GM19043 (cell line): ENCODE measurements around the gene HLF.
"Not testable (repeated sequence)": the region's sequence is repeated elsewhere in the genome, so short reads cannot be mapped to it uniquely, and the experiment has no call there.

Experiments used
- ATAC-seq: cut with Tn5 transposase; IDR thresholded peaks from one replicate; pipeline ENCODE4 v1.9.1; 2021; ENCODE audit warnings: low read depth; ENCODE audit not compliant: unreplicated experiment

HLF gene

DNA sequence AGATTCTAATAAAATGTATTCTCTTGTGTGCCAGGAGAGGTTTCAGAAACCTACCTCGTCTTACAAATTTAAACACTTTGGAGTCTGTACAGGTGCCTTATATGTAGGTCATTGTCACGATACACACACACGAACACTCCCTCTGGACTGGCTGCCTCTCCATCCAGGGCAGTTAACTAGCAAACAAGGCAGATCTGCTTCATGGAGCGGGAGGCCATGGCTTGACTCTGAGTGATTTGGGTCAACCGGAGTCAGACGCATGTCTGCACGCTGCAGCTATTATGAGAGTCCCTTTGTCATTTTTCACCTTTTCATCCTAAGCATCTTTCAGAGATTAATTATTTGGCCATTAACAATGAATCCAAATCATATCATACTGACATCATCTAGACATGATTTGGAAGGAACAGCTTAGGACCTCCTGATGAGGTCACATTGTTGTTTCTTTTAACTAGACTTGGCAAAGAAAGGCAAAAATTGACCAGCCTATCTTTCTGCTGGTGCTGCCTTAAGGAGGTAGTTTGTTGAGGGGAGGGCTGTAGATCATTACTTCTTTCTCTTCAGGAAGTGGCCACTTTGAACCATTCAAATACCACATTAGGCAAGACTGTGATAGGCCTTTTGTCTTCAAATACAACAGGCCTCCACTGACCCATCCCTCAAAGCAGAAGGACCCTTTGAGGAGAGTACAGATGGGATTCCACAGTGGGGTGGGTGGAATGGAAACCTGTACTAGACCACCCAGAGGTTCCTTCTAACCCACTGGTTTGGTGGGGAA lies 58.9 kb downstream of the HLF start:
- no peak for ATAC-seq

GRCh38 chr17:55324296-55324978 lies 59.7 kb downstream of the HLF start:
- ATAC-seq: no peak

DNA sequence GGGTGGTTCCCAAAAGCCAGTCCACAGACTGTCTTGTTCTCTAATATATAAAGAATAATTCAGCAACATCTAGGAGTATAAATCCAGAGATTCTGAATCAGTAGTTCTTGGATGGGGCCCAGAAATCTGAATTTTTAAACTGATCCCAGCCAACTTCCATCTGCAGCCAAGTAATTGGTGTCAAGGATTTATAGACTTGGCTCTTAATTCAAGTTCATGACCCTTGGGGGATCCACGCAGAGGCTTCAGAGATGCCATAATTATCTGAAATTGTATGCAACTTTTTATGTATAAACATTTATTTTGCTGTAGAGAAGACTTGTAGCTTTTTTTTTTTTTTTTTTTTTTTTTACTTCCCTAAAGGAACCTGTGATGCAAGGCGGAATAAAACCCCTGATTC lies 60.6 kb downstream of the HLF start:
- ATAC-seq: no peak

DNA sequence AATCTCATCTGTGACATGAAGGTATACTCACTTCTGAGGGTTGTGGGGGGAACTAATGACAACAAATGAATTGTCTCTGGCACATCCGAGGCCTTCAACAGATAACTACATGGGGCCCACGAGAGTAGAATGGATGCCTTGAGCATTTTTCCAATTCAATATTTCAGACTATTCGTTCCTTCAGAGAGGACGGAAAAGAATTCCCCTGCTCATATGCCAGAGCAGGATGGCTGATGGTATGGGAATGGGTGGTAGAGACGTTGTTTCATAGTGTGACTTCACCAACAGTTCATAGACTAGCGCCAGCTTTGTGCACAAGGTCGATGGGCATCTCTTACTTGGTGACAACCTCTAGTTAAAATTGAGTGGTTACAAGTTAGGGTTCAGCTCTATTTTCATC lies 61.3 kb downstream of the HLF start:
- no peak for ATAC-seq

- ATAC-seq: no peak
Measured at GRCh38 chr17:55327225-55328088, 62.7 kb downstream of the HLF start.

GRCh38 chr17:55328514-55328913 lies 63.8 kb downstream of the HLF start:
- ATAC-seq: not testable (repeated sequence)

- ATAC-seq: no peak
Measured at GRCh38 chr17:55330344-55330933, 65.7 kb downstream of the HLF start.

- no peak for ATAC-seq
Measured at GRCh38 chr17:55332296-55333041, 67.7 kb downstream of the HLF start.

DNA sequence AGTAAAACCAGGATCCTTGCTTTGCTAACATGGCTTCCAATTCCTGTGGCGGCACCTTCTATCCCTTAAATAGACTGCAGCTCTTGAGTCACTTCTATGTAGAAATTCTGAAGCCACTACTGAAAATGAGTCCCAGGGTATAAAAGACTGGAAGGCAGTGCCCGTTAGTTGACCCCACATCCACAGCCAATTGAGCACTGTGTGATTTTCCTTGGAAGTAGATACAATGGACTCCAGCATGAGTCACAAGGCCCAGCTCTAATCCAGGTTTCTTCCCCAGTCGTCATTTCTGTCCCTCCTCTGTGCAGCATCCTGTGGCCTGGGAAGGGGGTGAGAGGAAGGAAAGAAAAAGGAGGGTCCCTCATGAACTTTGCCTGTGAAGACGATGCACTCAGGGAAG lies 69.5 kb downstream of the HLF start:
- ATAC-seq: no peak

- no peak for ATAC-seq
Measured at GRCh38 chr17:55334881-55335540, 70.3 kb downstream of the HLF start.

DNA sequence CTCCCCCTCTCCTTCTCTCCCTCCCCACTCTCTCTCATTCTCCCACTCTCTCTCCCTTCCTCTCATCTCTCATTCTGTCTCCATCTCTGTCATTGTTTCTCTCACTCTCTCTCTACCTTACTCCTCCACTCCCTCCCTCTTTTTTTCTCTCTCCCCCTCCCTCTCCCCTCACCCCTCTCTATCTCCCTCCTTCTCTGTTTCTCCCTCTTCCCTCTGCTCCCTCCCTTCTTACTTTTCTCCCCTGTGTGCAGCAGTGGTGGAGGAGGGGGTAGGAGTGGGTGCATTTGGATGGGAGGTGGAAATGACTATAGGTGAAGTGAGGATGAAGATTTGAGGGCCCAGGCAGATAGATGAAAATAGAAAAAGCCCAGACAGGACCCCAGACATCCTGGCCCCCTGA lies 70.9 kb downstream of the HLF start:
- no peak for ATAC-seq

DNA sequence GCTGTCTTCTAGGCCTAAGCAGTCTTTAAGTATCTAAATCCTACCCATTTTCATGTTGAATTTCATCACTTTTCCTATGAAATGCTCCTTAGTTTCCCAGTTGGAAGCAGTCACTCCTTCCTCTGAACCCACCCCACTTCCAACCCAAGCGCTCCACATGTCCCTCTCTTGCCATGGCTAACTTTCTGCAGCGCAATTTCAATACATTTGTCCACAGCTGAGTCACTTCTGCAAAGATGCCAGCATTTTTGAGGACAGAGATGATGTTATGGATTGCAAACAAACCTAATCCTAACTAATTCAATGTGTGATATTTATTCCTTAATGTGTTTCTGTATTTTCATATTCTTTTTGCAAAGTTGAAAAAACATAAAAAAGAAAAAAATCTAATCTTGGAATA lies 71.7 kb downstream of the HLF start:
- ATAC-seq: no peak

- no peak for ATAC-seq
Measured at GRCh38 chr17:55340176-55340575, 75.4 kb downstream of the HLF start.

DNA sequence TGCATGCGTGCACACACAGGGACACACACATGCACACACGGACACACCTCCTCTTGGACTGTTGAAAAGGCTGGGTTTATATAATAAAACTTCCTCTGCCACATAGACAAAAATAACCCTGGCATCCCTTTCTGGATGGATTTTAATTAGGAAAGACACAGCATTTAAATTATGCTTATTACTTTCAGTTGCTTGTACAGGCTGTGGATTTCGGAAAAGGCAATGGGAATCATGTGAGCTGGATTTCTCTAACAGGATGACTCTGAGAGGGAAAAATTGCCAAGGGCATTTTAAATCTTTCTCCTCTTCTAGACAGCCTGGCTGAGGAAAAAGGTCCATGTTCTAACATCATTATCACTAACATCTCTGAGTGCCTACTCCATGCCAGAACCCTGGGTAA lies 75.9 kb downstream of the HLF start:
- ATAC-seq: no peak

- ATAC-seq: no peak
Measured at GRCh38 chr17:55341432-55341831, 76.7 kb downstream of the HLF start.

- no peak for ATAC-seq
Measured at GRCh38 chr17:55342800-55343585, 78.2 kb downstream of the HLF start.

DNA sequence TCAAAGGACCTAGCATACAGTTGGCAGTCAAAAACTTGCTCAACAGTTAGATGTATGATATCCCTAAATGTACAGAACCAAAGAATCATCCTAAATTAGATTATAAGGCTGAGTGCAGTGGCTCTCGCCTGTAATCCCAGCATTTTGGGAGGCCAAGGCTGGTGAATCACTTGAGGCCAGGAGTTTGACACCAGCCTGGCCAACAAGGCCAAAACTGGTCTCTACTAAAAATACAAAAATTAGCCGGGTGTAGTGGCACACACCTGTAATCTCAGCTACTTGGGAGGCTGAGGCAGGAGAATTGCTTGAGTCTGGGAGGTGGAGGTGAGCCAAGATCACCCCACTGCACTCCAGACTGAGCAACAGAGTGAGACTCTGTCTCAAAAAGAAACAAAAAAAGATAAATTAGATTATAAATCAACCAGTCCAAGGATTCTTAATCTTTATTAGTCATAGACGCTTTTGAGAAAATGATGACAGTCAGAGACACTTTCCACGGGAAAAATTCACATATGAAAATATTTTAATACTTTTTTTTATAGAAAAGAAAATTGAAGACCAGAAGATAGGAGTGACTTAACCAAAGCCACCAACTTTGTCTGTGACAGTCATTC lies 79.2 kb downstream of the HLF start:
- no peak for ATAC-seq

GRCh38 chr17:55344514-55344997 lies 79.8 kb downstream of the HLF start:
- ATAC-seq: no peak
